Loucy (cell line): ENCODE data around the gene PACRG.

ENCODE experiments used
- EZH2phosphoT487 ChIP-seq: fragments of 200-600 bp; IDR thresholded peaks from 2 replicates; pipeline ENCODE4 v1.6.1; 2018; ENCODE audit warnings: antibody characterized with exemption, mild to moderate bottlenecking, moderate library complexity, borderline replicate concordance
- TF ChIP-seq, protein P1 (sequence below): fragments of 200-600 bp; sonication (generic); conservative IDR thresholded peaks from 2 replicates; pipeline ENCODE4 v1.5.1; 2014; ENCODE audit warnings: mild to moderate bottlenecking, antibody characterized with exemption, low read length

DNA sequence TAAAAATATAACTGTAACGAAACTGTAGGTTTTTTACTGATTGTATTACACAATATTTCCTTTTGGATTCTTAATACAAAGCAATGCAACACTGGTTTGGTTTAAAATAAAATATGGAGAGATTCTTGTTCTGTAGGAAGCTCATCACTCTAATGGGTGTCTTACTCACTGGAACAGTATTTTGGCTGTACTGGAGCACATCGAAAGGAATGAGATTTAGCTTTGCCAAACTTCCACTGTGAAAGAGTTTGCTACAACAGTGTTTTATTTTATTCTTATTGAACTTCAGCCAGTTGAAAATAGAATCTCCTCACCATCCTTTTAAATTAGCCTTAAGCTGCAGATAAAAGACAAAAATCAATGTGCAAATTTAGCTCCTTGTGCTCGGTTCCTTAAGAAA, 456.0 kb downstream of the PACRG start:
- TF ChIP-seq, protein P1, sequence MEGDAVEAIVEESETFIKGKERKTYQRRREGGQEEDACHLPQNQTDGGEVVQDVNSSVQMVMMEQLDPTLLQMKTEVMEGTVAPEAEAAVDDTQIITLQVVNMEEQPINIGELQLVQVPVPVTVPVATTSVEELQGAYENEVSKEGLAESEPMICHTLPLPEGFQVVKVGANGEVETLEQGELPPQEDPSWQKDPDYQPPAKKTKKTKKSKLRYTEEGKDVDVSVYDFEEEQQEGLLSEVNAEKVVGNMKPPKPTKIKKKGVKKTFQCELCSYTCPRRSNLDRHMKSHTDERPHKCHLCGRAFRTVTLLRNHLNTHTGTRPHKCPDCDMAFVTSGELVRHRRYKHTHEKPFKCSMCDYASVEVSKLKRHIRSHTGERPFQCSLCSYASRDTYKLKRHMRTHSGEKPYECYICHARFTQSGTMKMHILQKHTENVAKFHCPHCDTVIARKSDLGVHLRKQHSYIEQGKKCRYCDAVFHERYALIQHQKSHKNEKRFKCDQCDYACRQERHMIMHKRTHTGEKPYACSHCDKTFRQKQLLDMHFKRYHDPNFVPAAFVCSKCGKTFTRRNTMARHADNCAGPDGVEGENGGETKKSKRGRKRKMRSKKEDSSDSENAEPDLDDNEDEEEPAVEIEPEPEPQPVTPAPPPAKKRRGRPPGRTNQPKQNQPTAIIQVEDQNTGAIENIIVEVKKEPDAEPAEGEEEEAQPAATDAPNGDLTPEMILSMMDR: no peak
- TF ChIP-seq EZH2phosphoT487: no peak
